Right renal cortex interstitium (tissue), 3 donors: ENCODE results near the gene OR5C1. TPM values are rescaled to one million over a fixed set of nuclear protein-coding genes. Genes with fewer than 3 reads are reported as not detected.
"Not testable (repeated sequence)": the region's sequence is repeated elsewhere in the genome, so short reads cannot be mapped to it uniquely, and the experiment has no call there.

Experiments used
- DNase-seq, 3 donors: peaks; one replicate each; pipeline ENCODE4 v3.0.0-alpha.2; 2013; ENCODE audit warnings: low read depth in 3 of 3, low spot score in 2 of 3
- polyA plus RNA-seq, 3 donors: library from polyadenylated mRNA; unstranded; fragments of 120-200 nt; gene quantifications; one replicate each; pipeline ENCODE4 v1.2.1, GENCODE V29; 2013; ENCODE audit not compliant: insufficient read length in 3 of 3

OR5C1 gene
- not detected for polyA plus RNA-seq

- no peak for DNase-seq
These were observed at the start of gene OR5C1 for GRCh38 chr9:122788831-122789230. TSS of gene OR5C1 (plus strand) at chr9:122788933. CDS start at chr9:122788933, 0 bp downstream.

- no peak for DNase-seq
These were observed 46.7 kb upstream of the OR5C1 start, which contains the start of gene OR1L6 for GRCh38 chr9:122742003-122742402. TSS of gene OR1L6 (plus strand) at chr9:122742303. CDS start at chr9:122749848, 7,545 bp downstream.

- DNase-seq = no peak
These were observed 33.9 kb upstream of the OR5C1 start for GRCh38 chr9:122754825-122755224.

GRCh38 chr9:122767817-122768216, 20.9 kb upstream of the OR5C1 start:
- no peak for DNase-seq

- no peak for DNase-seq
These were observed 11.7 kb upstream of the OR5C1 start for GRCh38 chr9:122777052-122777451.

GRCh38 chr9:122777935-122778627, 10.7 kb upstream of the OR5C1 start:
- DNase-seq = no peak

- no peak for DNase-seq
These were observed 9.6 kb upstream of the OR5C1 start for GRCh38 chr9:122779181-122779580.

GRCh38 chr9:122780026-122780425, 8.7 kb upstream of the OR5C1 start:
- DNase-seq = no peak

- no peak for DNase-seq
These were observed 7.1 kb upstream of the OR5C1 start for GRCh38 chr9:122781671-122782070.

- DNase-seq = no peak
These were observed 3.5 kb upstream of the OR5C1 start for GRCh38 chr9:122785269-122785668.

GRCh38 chr9:122786338-122786737, 2.4 kb upstream of the OR5C1 start:
- DNase-seq = no peak

- DNase-seq = no peak
These were observed 718 bp downstream of the OR5C1 start for GRCh38 chr9:122789256-122790046.

GRCh38 chr9:122791872-122792669, 3.3 kb downstream of the OR5C1 start:
- no peak for DNase-seq

GRCh38 chr9:122797316-122798063, 8.8 kb downstream of the OR5C1 start:
- no peak for DNase-seq

GRCh38 chr9:122800066-122801060, 11.6 kb downstream of the OR5C1 start, which contains the start of gene OR1K1:
TSS of gene OR1K1 (plus strand) at chr9:122800123. CDS start at chr9:122800123, 0 bp downstream.
- DNase-seq = no peak

- no peak for DNase-seq
These were observed 17.9 kb downstream of the OR5C1 start for GRCh38 chr9:122806661-122807060.

GRCh38 chr9:122807271-122807900, 18.7 kb downstream of the OR5C1 start:
- DNase-seq = no peak

- DNase-seq = no peak
These were observed 19.4 kb downstream of the OR5C1 start for GRCh38 chr9:122808141-122808540.

- not testable (repeated sequence) for DNase-seq
These were observed 20.5 kb downstream of the OR5C1 start for GRCh38 chr9:122809261-122809660.
